Limb (tissue), 2 donors: Measurements from ENCODE around the gene POLD1.
A peak's percentile ranks its signal among the peaks of the same experiment; 100 is the strongest.
"Not testable (repeated sequence)": the region's sequence is repeated elsewhere in the genome, so short reads cannot be mapped to it uniquely, and the experiment has no call there.

Source experiments
- DNase-seq, 2 donors: peaks; one replicate each; pipeline ENCODE4 v3.0.0-alpha.2; 2016; ENCODE audit errors: extremely low spot score in 2 of 2

Gene POLD1

DNA sequence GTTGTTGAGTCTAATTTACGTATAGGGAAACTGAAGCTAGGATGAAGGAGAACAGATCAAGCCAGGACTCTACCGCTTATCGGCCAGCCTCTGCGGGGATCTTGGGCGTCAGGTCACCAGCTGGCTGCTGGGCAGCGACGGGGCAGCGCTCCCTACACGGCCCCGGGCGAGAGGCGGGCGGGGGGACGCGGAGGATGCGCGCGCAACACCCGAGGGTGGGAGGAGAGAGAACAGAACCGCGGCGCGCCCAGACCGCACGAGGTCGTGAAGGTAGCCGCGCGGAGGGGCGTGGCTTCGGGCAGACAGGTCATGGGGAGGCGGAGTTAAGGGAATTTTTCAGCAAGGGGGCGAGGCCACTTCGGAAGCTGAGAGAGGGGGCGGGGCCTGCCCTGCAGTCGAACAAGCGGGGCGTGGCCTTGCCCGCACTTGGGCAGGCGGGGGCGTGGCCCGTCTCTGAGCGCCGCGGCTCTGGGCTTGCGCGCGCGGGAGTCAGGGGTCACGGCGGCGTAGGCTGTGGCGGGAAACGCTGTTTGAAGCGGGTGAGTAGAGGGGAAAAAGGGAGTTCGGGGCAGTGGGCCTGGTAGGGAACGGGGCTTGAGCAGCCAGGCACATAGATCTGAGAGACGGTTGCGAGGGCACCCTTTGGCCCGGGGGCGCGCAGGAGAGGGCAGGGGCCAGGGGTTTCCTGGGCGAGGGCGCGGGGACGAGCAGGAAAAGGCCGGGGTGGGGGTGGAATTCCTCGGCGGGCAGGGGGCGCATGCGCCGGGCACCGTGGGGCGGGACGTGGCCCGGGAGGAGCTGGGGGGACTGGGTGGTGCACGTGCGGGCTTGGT, at the start of gene POLD1:
Gene POLD1, plus strand, starts transcription at position 496 of the 833 bp plus-strand sequence. CDS start 14,505 bp downstream, outside the sequence.
- DNase-seq: peak; percentile 97 to 99

DNA sequence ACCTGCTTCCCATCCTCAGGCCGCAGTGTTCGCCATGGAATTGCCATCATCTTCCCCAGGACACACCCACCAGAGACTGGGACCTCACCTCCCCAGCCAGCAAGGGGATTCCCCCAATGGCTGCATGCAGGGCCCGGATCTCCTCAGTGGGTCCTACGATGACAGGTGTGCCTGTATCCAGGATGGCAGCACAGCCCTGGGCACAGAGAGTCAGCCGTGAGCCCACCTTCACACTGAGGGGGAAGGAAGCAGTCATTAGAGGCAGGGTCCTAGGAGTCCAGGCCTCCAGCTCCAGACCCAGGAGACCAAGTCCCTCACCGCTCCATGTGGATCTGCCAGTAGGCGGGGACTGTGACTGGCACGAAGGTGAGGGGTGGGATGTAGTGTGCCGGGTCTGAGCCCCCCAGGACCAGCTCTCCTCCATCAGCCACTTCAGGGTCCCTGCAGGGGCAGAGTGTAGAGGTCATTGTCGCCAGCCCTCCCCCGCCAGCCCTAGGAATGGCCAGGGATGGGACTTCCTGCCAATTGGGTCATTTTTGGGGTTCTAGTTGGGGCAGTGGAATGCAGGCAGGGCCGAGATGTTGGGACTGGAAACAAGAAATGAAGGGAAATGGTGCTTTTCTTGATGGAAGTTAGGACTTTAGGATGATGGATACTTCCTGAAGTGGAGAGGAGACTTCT, 49.3 kb upstream of the POLD1 start:
- no peak for DNase-seq

DNA sequence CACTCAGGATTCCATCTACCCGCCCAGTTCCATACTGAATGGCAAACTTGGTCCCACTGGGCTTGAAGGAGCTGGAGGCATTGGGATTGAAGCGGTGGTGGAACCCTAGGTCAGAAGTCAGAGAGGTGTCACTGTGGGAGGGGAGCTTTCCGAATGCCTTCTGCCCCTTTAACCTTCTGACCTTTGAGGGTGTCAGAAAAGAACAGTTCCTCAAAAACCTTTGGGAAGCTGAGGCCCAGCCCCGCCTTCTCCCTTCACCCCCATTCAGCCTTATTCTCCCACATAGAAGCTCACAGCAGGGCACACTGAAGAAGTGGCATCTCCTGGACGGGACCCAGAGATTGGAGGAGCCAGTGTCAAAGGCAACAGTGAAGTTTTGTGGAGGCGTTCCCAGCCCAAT, 47.1 kb upstream of the POLD1 start:
- DNase-seq: not testable (repeated sequence)

DNA sequence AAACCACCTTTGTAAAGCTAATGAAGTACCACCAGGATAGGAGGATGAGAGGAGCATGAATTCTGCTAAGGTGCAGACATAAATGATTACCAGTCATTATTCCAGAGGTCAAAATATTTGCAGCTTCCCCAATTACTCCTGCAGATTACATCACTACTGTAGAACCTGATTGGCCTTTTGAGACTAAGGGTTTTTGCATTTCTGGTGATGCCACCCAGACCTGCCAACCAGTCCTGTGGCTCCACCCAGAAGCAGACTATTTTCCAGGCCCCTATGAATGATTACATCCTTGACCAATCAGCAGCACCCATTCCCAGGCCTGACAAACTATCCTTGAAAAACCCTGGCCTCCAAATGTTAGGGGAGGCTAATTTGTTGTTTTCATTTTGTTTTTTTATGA, 43.8 kb upstream of the POLD1 start:
- no peak for DNase-seq

DNA sequence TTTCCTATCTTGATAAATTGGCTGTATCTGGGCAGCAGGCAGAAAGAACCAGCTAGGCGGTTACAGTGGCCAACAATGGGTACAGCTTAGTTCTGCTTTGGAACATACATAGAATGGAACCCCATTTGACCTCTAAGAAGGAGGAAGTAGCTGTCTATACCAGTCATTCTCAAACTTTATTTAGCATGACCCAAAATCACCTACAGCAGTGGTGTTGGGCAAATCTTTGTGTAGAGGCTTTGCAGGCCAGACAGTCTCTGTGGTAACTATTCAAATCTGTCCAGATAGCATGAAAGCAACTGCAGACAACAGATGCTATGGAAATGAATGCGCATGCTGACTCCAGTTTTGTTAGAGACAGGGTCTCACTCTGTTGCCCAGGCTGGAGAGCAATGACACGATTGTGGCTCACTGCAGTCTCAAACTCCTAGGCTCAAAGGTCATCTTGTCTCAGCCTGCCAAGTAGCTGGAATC, 43.0 kb upstream of the POLD1 start:
- DNase-seq: no peak

DNA sequence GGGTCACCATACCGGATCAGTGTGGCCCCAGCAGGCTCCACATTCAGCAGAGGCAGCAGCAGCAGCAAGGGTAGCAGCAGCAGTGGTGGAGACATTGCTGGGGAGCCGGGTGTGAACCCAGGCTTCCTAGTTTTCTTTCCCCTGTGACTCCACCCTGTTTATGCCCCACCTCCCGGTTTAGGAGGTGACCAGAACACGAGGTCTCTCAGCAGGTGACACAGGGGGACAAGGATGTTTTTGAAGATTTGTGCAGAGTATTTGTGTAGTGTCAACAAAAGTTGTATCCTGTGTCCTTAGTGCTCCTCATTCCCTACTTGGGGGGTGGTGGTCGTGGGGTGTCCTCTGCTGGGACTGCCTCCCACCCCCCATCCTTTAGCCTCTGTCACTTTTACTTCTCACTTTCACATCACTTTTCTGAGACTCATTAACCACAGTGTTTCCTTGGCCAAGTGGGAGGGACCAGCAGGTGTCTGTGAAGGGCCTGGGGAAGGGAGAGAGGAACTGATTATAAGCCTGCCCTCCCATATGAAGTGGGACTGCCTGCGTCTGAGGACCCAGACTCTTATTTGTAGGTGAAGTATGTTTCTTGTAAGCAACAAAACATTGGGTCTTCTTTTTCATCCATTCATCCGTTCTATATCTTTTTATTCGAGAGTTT, 39.4 kb upstream of the POLD1 start:
- no peak for DNase-seq

DNA sequence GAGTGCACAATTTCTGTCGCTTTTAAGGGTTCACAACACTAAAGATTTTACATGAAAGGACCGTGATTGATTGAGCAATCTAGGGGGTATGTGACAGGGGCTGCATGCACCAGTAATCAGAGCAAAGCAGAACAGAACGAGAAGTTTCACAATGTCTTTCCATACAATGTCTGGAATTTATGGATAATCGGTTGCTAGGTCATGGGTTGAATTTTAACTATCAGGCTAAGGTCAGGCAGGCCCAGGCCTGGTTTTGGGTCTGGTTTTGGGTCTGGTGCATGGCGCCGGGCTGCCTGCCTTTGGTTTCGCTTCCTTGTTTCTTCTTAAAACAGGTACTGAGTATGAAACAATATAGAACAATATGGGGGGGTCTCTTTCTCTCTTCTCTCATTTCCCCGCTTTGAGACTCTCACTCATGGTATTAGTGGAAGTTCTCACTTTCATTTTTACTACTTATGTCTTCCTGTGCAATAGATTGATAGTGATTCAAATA, 37.0 kb upstream of the POLD1 start:
- DNase-seq: not testable (repeated sequence)

DNA sequence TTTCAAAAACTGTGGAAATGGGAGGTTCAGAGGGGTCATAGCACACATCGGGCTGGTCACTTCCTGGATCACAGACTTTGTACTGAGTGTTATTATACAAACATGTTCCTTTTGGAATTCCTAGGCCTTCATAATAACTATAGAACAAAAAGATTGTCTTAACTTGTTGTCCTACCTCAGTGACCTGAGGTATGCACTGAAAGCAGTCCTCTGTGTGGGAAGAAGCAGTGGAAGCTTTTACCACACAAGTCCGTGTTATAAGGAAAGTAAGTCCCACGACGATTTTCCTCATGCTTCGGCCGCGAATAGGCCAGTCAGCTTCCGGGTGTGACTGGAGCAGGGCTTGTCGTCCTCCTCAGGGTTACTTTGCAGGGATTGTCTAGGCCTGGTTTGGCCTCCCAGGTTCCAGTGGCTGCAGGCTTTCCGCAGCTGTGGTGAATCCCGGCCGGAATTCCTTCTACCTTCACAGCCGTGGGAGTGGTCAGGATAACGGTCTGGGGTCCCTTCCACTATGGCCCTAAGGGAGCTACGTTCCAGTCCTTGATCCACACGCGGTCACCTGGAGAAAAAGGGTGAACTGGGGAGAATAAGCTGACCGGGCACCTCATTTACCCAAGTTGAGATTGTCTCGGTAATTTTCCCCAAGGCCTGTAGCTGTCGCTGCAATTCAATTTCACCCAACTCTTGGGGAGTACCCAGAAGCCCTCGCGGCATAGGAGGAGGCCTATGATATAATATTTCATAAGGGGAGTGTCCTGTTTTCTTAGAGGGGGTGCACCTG, 34.7 kb upstream of the POLD1 start:
- no peak for DNase-seq

DNA sequence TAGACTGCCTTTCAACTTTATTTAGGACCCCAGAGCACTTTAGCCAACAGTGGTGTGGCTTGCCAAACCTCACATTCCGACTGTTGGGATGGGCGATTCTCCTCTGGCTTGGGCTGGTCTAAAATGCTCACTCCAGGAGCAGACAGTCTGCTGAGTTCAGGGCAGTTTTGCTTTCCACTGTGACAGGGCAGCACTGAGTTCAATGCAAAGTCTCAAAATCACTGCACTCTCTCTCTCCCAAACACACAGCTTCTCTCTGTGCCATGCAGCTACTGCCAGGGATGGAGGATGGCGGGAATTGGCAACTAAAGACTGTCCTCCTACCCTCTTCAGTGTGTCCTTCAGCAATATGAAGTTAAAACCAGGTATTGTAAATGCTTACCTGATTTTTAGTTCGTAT, 31.9 kb upstream of the POLD1 start:
- DNase-seq: no peak

DNA sequence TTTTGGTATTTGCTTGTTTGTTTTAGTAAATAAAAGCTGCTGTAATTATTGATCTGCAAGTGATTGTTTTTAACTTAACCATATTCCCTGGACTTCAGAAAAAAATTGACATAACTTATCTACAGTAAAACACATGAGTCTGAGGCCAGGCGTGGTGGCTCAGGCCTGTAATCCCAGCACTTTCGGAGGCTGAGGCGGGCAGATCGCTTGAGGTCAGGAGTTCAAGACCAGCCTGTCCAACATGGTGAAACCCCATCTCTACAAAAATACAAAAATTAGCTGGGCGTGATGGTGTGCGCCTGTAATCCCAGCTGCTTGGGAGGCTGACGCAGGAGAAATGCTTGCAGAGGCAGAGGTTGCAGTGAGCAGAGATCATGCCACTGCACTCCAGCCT, 30.7 kb upstream of the POLD1 start:
- not testable (repeated sequence) for DNase-seq

DNA sequence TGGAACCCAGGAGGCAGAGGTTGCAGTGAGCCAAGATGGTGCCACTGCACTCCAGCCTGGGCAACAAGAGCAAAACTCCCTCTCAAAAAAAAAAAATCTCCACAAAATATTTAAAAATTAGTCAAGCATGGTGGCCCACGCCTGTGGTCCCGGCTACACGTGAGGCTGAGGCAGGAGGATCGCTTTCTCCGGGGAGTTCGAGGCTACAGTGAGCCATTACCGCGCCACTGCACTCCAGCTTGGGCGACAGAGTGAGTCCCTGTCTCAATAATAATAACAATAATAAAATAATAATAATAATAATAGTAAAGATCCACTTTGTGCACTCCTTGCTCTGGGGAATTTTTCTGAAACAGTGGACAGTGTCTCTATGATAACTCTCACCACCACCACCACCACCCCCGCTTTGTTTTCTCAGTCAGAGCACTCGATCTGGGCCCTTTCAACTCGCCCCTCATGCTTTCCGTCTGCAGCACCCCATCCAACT, 27.4 kb upstream of the POLD1 start:
- DNase-seq: no peak

DNA sequence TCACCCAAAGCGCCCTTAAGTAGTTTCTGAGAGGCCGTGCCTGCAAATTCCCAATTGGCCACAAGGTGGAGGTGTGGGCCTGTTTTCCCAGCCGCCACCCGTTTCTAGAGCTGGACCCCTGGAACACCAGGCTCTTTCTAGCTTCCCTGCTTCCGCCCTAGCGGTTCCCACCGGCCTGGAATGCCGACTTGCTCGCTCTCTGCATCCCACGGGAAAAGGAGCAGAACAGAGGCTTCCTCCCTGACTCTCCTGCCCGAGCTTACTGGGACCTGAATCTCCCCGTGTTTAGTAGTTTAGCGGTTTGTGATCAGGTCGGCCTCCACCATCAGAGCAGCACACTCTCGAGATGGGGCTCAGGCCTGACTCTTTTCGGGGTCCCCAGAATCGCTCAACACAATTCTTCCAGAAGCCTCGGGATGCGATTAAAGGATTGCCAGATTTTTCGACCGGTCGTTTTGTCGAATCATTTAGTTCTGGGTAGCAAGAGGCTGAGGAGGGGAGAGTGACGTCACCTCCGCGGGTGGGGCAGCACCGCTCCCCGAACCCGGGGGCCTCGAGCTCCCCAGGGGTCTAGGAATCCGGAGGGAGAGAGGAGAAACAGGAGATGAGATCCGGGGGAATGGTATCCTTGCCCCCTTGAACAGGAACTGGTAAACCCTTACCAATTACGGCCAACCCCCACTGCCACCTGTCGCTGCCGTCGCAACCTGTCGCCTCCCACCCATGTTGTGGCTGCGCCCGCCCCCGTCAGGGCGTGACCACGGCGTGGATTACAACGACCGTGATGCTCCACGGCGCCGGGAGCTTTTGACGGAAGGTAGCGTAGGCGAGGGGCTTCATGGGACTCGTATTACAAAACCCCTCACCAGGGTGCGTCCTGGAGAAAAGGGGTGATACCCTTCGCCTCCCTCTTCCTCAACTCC, 26.7 kb upstream of the POLD1 start:
- DNase-seq: peak; percentile 43 to 83

DNA sequence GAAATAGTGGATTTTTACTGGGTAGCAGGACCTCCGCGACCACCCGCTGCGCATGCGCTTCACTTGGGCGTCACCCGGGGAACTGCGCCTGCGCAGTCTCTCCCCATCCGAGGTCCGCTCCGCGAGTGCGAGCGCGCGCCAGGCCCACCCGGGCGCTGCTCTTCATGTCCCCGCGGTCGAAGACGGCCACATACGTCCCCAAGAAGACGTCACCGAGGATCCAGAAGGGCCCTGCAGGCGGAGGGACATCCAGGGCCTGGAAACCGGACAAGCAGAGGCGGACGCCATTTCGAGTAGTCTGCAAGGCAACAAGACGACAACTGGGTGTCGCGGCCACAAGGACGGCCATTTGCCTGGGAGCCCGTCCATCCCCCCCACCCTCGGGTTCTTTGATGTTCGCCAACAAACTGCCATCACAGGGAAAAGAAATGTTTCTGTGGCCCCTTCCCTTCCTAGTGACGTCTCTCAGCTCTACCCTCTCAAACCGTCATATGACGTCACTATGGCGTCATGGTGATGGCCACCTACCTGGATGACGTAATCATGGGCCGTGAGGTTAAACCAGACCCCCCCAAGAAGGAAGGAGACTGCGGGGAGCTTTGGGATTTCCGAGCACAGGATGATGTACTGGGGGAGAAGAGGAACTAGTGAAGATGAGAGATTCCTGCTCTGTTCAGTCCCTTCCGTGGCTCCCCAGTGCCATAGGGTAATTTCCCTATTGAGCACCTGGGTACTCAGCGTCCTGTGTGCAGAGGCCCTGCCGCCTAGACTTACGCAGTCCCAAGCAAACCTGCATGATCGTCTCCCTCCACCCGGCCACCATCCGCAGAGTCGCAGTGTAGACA, 25.4 kb upstream of the POLD1 start:
- DNase-seq: peak; percentile 76 to 85

DNA sequence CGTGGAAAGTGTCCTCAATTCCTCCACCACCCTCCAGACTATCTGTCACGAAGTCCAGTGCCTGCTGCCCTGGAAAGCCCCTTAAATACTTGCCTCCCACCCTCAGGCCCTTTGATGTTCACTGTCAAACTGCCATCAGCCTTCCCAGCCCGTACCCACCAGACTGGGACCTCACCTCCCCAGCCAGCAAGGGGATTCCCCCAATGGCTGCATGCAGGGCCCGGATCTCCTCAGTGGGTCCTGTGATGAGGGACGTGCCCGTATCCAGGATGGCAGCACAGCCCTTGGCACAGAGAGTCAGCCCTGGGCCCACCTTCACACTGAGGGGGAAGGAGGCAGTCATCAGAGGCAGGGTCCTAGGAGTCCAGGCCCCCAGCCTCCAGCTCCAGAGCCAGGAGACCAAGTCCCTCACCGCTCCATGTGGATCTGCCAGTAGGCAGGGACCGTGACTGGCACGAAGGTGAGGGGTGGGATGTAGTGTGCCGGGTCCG, 24.8 kb upstream of the POLD1 start:
- no peak for DNase-seq

DNA sequence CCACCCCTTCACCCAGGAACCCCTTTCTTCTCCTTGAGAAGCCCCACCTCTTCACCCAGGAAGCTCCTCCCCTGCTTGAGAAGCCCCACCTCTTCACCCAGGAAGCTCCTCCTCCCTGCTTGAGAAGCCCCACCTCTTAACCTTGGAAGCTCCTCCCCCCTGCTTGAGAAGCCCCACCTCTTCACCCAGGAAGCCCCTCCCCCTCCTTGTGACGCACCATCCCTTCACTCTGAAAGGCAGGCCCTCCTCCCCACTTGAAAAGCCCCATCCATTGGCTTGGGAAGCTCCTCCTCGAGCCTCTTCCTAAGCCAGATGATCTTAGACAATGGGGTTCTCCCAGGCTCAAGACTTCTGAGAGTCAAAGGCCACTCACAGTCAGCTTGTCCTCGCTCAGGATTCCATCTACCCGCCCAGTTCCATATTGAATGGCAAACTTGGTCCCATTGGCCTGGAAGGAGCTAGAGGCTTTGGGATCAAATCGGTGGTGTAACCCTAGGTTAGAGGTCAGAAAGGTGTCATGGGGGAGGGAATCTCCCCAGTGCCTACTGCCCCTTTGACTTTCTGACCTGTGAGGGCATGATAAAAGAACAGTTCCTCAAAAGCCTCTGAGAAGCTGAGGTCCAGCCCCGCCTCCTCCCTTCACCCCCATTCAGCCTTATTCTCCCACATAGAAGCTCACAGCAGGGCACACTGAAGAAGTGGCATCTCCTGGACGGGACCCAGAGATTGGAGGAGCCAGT, 22.7 kb upstream of the POLD1 start:
- DNase-seq: no peak

DNA sequence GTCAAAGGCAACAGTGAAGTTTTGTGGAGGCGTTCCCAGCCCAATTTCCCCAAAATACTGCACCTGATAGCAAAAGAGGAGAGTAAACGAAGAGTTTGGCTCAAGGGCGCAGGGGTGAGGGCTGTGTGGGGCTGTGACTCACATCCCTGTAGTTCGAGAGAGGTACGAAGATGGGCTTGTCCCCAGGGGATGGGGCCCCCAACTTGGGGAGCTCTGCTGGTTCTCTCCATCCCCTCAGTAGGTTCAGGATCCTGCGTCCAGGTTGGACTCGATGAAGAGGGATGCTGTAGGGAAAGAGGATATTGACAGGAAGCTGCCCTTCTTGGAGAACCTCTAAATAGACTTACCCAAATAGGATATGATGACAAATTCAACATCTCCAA, 22.1 kb upstream of the POLD1 start:
- DNase-seq: no peak

DNA sequence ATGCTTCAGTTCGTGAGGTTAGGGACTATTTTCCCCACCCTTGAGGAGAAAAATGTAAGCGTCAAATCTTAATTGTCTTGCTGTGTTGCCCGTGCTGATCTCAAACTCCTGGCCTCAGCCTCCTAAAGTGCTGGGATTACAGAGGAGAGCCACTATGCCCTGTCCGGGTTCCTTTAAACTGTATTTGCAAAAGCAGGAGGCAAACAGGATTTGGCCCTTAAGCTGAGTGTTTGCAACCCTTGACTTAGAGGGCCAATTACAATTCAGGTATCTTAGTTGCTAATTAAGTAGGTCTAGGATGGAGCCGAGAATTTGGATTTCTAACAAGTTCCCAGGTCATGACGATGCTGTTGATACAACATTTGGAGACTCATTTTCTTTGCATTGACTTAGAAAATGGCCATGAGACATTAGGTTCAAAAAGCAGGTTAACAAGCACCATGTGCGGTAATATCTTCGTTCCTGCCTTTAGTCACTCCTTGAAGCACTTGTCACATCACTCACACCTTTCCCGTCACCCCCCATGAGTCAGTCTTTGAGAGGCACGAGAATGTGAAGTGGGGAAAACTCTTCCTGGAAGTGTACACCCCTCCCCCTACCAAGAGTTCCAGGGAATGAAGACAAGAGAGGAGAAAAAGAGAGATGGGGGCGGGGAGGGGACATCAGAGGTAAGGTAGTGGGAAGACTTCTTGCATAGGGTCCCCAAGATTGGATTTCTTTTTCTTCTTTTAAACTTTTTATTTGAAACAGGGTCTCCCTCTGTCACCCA, 21.3 kb upstream of the POLD1 start:
- no peak for DNase-seq
